ENCODE measurements around the gene CDCA7L. TPM values are rescaled to one million over a fixed set of nuclear protein-coding genes. Genes with fewer than 3 reads are reported as not detected.

Gene CDCA7L
- total and polyA plus RNA-seq, 2 of the 4 experiments (the other 2 are of a cell fraction), result 20.4 to 35.0 TPM

DNA sequence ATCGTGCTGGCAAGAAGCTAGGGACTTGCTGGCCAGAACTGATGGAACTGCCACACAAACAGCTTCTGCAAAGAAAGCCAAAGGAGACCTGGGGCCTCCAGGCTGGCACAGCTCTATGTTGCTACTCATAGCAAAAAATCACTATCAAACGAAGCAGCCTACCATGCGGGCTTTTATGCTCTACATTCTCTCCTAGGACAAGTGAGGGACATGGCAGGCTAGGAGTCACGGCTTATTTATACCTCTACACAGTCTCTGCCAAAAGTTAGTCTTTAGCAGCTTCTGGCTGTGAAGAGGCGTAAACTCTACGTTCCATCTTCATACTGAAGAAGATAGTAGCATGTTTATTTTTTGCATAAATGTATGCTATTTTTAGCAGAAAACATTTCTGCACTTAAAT is 35.4 kb downstream of the CDCA7L start:
- Histone ChIP-seq H3K56ac (ENCODE audit: extremely low read depth, insufficient read depth, low read length) (no peak overlapping the region), H3K27me3 (ENCODE audit: control insufficient read depth, insufficient read depth, low read length) (no peaks in the 10 kb centered on the region), H4K5ac (ENCODE audit: low read depth, low read length) (no peak overlapping the region), H3K14ac (replicated peaks; ENCODE audit: low read depth, low read length) (no peak overlapping the region), H4K91ac (ENCODE audit: insufficient read depth, low read depth, low read length) (no peak overlapping the region), H3K23ac (ENCODE audit: low read depth, low read length) (no peak overlapping the region), H3K4me3 (ENCODE audit: insufficient read depth, low read depth, low read length) (no peak overlapping the region), H3K9me3 (ENCODE audit: control insufficient read depth, insufficient read depth, low read length) (no peaks in the 10 kb centered on the region), H2BK20ac (ENCODE audit: low read depth, low read length) (no peak overlapping the region), H3K27ac (ENCODE audit: insufficient read depth, low read length) (no peak overlapping the region), H4K20me1 (ENCODE audit: insufficient read depth, low read length) (no peaks in the 10 kb centered on the region), H2AK5ac (ENCODE audit: low read depth, low read length) (no peak overlapping the region), H2BK5ac (ENCODE audit: low read depth, low read length, poor library complexity, severe bottlenecking) (no peak overlapping the region), H2AFZ (replicated peaks; ENCODE audit: low read length, poor library complexity) (no peak overlapping the region), H2BK15ac (ENCODE audit: low read depth, low read length) (no peak overlapping the region), H3K18ac (ENCODE audit: low read depth, low read length) (no peak overlapping the region), H3K9ac (ENCODE audit: low read depth, low read length) (no peak overlapping the region), H3K9me1 (ENCODE audit: insufficient read depth, low read length) (0 out of 2 replicates have a peak, but pooled peaks cover 3% of the 10 kb centered on the region), H3K4me2 (ENCODE audit: low read depth, low read length) (no peak overlapping the region), H2BK120ac (ENCODE audit: low read depth, low read length) (no peak overlapping the region), H3K4ac (ENCODE audit: low read depth, low read length) (no peak overlapping the region), H3K36me3 (ENCODE audit: control insufficient read depth, insufficient read depth, low read length) (peaks cover 28% of the 10 kb centered on the region), H4K8ac (ENCODE audit: low read depth in 2 of 2, low read length in 2 of 2) (no peak overlapping the region), H3K79me1 (ENCODE audit: low read depth in 1 of 2, low read length in 2 of 2) (peaks cover 0 to 2% of the 10 kb centered on the region in 2 experiments; a peak in 1 of 4 replicates), H3K4me1 (ENCODE audit: control insufficient read depth, insufficient read depth, low read length) (no peaks in the 10 kb centered on the region), H2AK9ac (replicated peaks; ENCODE audit: low read depth, low read length, poor library complexity) (no peak overlapping the region)
- ATAC-seq (ENCODE audit: low read depth) (no peak), DNase-seq (no peak)
- intact Hi-C loops (cut with micrococcal nuclease) (no loop called here), in situ Hi-C loops (cut with MboI; ENCODE audit: low sequenced_read_pairs) (no loop called here), dilution Hi-C loops (cut with HindIII; ENCODE audit: low sequenced_read_pairs, unreplicated experiment) (no loop called here)
- TF ChIP-seq RAD21 (IDR thresholded peaks at IDR 0.05; ENCODE audit: low read length) (no peak), NFE2L2 (IDR thresholded peaks at IDR 0.05; ENCODE audit: low read depth, low read length) (no peak), USF2 (IDR thresholded peaks at IDR 0.05; ENCODE audit: low read depth, low read length) (no peak), CHD1 (IDR thresholded peaks at IDR 0.05; ENCODE audit: low read depth, low read length) (no peak), POLR2A (IDR thresholded peaks at IDR 0.05; ENCODE audit: low read depth, low read length) (no peak), RFX5 (IDR thresholded peaks at IDR 0.05; ENCODE audit: low read depth, low read length) (no peak), FOS (IDR thresholded peaks at IDR 0.05; ENCODE audit: low read depth, low read length) (no peak), RCOR1 (IDR thresholded peaks at IDR 0.05; ENCODE audit: insufficient replicate concordance, low read length) (no peak), CTCF (conservative IDR thresholded peaks at IDR 0.05; ENCODE audit: low read depth, low read length) (no peak), BHLHE40 (IDR thresholded peaks at IDR 0.05; ENCODE audit: low read depth, low read length) (no peak), SMC3 (IDR thresholded peaks at IDR 0.05; ENCODE audit: low read depth, low read length) (no peak), MAZ (IDR thresholded peaks at IDR 0.05; ENCODE audit: borderline replicate concordance, low read depth, low read length) (no peak), MAFK (IDR thresholded peaks at IDR 0.05; ENCODE audit: low read depth, low read length) (no peak), CEBPB (IDR thresholded peaks at IDR 0.05; ENCODE audit: low read depth, low read length) (no peak)
- TF ChIP-seq, protein P1, sequence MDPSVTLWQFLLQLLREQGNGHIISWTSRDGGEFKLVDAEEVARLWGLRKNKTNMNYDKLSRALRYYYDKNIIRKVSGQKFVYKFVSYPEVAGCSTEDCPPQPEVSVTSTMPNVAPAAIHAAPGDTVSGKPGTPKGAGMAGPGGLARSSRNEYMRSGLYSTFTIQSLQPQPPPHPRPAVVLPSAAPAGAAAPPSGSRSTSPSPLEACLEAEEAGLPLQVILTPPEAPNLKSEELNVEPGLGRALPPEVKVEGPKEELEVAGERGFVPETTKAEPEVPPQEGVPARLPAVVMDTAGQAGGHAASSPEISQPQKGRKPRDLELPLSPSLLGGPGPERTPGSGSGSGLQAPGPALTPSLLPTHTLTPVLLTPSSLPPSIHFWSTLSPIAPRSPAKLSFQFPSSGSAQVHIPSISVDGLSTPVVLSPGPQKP (IDR thresholded peaks at IDR 0.05; ENCODE audit: borderline replicate concordance, low read depth, low read length), result no peak
- CTCF ChIA-PET, result interaction anchor here (1.0 kb wide), 1 partner anchor 580 kb away, joined by 3 read pairs; no protein-coding TSS in a partner anchor
- POLR2A ChIA-PET (ENCODE audit: unreplicated experiment), result no interaction called here
- WGBS, 2 experiments (ENCODE audit: extremely low coverage in 2 of 2, insufficient read length in 1 of 2), result 93% methylated on average over 3 of the region's 6 CpGs; no CpG with 5 or more reads in 1 of the 2 experiments
- BruUV-seq (replicated peaks), result no TSS peak
